GM23248 (cell line): ENCODE data around the gene IGFLR1.

ENCODE experiments used
- EZH2 ChIP-seq: fragments of 200-600 bp; sonication (generic); IDR thresholded peaks from 2 replicates; pipeline ENCODE4 v1.6.1; 2018; ENCODE audit warnings: antibody characterized with exemption, mild to moderate bottlenecking; ENCODE audit not compliant: insufficient read depth, poor library complexity, severe bottlenecking
- EZH2phosphoT487 ChIP-seq: fragments of 200-600 bp; sonication (generic); IDR thresholded peaks from 2 replicates; pipeline ENCODE4 v1.6.1; 2018; ENCODE audit warnings: antibody characterized with exemption, moderate library complexity, mild to moderate bottlenecking, low read depth; ENCODE audit not compliant: insufficient read depth

- TF ChIP-seq EZH2: no peak
- no peak for TF ChIP-seq EZH2phosphoT487
Observed at GRCh38 chr19:35776102-35776788, 34.0 kb upstream of the IGFLR1 start.
